ENCODE results near the gene OSMR.

- no peak for TF ChIP-seq ZNF274 (IDR thresholded peaks at IDR 0.05; ENCODE audit: borderline replicate concordance, low read depth, low read length)
- TF ChIP-seq SAFB2 (IDR thresholded peaks at IDR 0.05; ENCODE audit: borderline replicate concordance, low read depth, low read length, severe bottlenecking): no peak
- no peak for TF ChIP-seq PCBP2 (IDR thresholded peaks at IDR 0.05; ENCODE audit: low read depth, low read length, poor library complexity, severe bottlenecking)
- TF ChIP-seq LARP7 (IDR thresholded peaks at IDR 0.05): no peak
- TF ChIP-seq CTCF (IDR thresholded peaks at IDR 0.05 in 2 of 3, conservative IDR thresholded peaks at IDR 0.05 in 1 of 3; ENCODE audit: insufficient read depth in 2 of 3, low read depth in 1 of 3, low read length in 3 of 3): no peak
- TF ChIP-seq POLR2AphosphoS5 (IDR thresholded peaks at IDR 0.05; ENCODE audit: control insufficient read depth, insufficient read depth, low read depth, low read length): no peak
- no peak for TF ChIP-seq RAD21 (CRISPR knock-in tag; conservative IDR thresholded peaks at IDR 0.05 in 1 of 2, IDR thresholded peaks at IDR 0.05 in 1 of 2)
- TF ChIP-seq KLF16 (IDR thresholded peaks at IDR 0.05): no peak
- no peak for TF ChIP-seq STAT5B (CRISPR knock-in tag; IDR thresholded peaks at IDR 0.05)
- TF ChIP-seq ADNP (tag; IDR thresholded peaks at IDR 0.05): no peak
- TF ChIP-seq SMAD4 (CRISPR knock-in tag; conservative IDR thresholded peaks at IDR 0.05): no peak
These were observed 96.1 kb downstream of the OSMR start for GRCh38 chr5:38941912-38942311.
